HepG2 (cell line): Measurements from ENCODE around the gene VSNL1. TPM values are rescaled to one million over a fixed set of nuclear protein-coding genes. Genes with fewer than 3 reads are reported as not detected.
A peak's percentile ranks its signal among the peaks of the same experiment; 100 is the strongest.

Experiments used
- KDM4B ChIP-seq: sonication (generic); formaldehyde crosslinking; IDR thresholded peaks from 2 replicates; pipeline ENCODE4 v1.4.0; 2020; ENCODE audit warnings: missing genetic modification reagents
- ONECUT2 ChIP-seq: sonication (generic); formaldehyde crosslinking; IDR thresholded peaks from 2 replicates; pipeline ENCODE4 v1.4.0; 2020; ENCODE audit warnings: missing genetic modification reagents
- ZNF274 ChIP-seq: sonication (generic); formaldehyde crosslinking; IDR thresholded peaks from 2 replicates; pipeline ENCODE4 v1.5.1; 2020; ENCODE audit warnings: mild to moderate bottlenecking, missing genetic modification reagents
- polyA plus RNA-seq, 8 experiments: library from polyadenylated mRNA; depleted of rRNA in 3 of 8; stranded (reverse) in 7 of 8; unstranded in 1 of 8; fragments of >200 nt; fragmentation: Illumina TruSeq in 4 of 8; extraction: Trizol in 4 of 8; gene quantifications; 2 replicates each; pipeline versions ENCODE4 v1.2.1 to v1.2.3, GENCODE V29; 2011 to 2016; ENCODE audit warnings: low read depth in 4 of 8, missing spikeins in 1 of 8, mixed read lengths in 1 of 8; ENCODE audit not compliant: insufficient read depth in 1 of 8
- total RNA-seq, 5 experiments: library from RNA; depleted of rRNA; stranded (reverse); fragments of >200 nt; fragmentation: Illumina TruSeq; extraction: Trizol; gene quantifications; 2 replicates each; pipeline ENCODE4 v1.2.3, GENCODE V29; 2016; ENCODE audit warnings: low read depth in 1 of 5
- TF ChIP-seq, protein P1 (sequence below): IDR thresholded peaks from 2 replicates; pipeline ENCODE4 v1.6.1; 2016; ENCODE audit warnings: missing biosample characterization, missing genetic modification reagents, low read depth
- TF ChIP-seq, protein P2 (sequence below): IDR thresholded peaks from 2 replicates; pipeline ENCODE4 v1.4.0; 2020; ENCODE audit warnings: mild to moderate bottlenecking, missing genetic modification reagents
- TF ChIP-seq, protein P3 (sequence below): sonication (generic); formaldehyde crosslinking; IDR thresholded peaks from 2 replicates; pipeline ENCODE4 v1.5.1; 2020; ENCODE audit warnings: mild to moderate bottlenecking, missing genetic modification reagents, moderate library complexity

The VSNL1 gene
- total and polyA plus RNA-seq, 2 of the 13 experiments (the other 11 are each of a cell fraction or from before 2014, with no cell fraction given), result 63.2 to 95.9 TPM

DNA sequence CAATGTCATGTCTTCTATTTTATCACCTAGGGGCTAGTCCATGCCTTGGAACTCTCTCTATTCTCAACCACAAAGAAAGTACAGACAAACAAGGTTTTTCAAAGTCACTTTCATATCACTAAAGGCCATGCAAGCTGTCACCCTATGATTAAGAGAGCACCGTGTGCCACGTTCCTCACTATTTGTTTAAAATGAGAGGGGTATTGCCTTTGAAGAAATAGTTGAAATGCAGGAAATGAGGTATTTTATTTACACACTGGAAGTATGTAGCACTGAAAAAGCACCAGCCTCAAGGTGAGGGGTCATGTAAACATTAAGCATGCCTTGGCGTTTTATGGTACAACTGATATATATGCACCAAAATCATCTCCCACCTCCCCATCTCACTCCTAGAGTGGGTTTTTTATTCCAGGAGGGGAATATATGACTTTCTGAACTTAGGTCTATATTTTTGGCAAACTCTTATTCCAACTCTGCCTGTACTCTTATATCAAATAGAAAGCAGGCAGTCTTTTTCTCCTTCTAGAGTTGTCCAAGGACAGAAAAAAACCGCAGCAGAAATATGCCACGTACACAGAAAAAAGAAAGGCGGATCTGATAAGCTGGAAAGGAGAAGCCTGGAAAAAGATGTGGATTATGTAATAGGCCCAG is 53.5 kb downstream of the VSNL1 start (continued):
- TF ChIP-seq ONECUT2 (CRISPR knock-in tag) (no peak), ZNF274 (no peak), KDM4B (CRISPR knock-in tag) (peak; percentile 83; the same call in 1 of the 2 replicates)
- TF ChIP-seq, protein P1, sequence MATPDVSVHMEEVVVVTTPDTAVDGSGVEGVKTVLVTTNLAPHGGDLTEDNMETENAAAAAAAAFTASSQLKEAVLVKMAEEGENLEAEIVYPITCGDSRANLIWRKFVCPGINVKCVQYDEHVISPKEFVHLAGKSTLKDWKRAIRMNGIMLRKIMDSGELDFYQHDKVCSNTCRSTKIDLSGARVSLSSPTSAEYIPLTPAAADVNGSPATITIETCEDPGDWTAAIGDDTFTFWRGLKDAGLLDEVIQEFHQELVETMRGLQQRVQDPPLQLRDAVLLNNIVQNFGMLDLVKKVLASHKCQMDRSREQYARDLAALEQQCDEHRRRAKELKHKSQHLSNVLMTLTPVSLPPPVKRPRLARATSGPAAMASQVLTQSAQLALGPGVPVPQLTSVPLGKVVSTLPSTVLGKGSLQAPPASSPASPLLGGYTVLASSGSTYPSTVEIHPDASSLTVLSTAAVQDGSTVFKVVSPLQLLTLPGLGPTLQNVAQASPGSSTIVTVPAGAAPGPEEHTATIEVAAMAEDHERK (CRISPR knock-in tag), result 0 out of 2 replicates have a peak, but pooled peaks have one; percentile 35
- TF ChIP-seq, protein P2, sequence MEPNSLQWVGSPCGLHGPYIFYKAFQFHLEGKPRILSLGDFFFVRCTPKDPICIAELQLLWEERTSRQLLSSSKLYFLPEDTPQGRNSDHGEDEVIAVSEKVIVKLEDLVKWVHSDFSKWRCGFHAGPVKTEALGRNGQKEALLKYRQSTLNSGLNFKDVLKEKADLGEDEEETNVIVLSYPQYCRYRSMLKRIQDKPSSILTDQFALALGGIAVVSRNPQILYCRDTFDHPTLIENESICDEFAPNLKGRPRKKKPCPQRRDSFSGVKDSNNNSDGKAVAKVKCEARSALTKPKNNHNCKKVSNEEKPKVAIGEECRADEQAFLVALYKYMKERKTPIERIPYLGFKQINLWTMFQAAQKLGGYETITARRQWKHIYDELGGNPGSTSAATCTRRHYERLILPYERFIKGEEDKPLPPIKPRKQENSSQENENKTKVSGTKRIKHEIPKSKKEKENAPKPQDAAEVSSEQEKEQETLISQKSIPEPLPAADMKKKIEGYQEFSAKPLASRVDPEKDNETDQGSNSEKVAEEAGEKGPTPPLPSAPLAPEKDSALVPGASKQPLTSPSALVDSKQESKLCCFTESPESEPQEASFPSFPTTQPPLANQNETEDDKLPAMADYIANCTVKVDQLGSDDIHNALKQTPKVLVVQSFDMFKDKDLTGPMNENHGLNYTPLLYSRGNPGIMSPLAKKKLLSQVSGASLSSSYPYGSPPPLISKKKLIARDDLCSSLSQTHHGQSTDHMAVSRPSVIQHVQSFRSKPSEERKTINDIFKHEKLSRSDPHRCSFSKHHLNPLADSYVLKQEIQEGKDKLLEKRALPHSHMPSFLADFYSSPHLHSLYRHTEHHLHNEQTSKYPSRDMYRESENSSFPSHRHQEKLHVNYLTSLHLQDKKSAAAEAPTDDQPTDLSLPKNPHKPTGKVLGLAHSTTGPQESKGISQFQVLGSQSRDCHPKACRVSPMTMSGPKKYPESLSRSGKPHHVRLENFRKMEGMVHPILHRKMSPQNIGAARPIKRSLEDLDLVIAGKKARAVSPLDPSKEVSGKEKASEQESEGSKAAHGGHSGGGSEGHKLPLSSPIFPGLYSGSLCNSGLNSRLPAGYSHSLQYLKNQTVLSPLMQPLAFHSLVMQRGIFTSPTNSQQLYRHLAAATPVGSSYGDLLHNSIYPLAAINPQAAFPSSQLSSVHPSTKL (CRISPR knock-in tag), result peak; percentile 100
- TF ChIP-seq, protein P3, sequence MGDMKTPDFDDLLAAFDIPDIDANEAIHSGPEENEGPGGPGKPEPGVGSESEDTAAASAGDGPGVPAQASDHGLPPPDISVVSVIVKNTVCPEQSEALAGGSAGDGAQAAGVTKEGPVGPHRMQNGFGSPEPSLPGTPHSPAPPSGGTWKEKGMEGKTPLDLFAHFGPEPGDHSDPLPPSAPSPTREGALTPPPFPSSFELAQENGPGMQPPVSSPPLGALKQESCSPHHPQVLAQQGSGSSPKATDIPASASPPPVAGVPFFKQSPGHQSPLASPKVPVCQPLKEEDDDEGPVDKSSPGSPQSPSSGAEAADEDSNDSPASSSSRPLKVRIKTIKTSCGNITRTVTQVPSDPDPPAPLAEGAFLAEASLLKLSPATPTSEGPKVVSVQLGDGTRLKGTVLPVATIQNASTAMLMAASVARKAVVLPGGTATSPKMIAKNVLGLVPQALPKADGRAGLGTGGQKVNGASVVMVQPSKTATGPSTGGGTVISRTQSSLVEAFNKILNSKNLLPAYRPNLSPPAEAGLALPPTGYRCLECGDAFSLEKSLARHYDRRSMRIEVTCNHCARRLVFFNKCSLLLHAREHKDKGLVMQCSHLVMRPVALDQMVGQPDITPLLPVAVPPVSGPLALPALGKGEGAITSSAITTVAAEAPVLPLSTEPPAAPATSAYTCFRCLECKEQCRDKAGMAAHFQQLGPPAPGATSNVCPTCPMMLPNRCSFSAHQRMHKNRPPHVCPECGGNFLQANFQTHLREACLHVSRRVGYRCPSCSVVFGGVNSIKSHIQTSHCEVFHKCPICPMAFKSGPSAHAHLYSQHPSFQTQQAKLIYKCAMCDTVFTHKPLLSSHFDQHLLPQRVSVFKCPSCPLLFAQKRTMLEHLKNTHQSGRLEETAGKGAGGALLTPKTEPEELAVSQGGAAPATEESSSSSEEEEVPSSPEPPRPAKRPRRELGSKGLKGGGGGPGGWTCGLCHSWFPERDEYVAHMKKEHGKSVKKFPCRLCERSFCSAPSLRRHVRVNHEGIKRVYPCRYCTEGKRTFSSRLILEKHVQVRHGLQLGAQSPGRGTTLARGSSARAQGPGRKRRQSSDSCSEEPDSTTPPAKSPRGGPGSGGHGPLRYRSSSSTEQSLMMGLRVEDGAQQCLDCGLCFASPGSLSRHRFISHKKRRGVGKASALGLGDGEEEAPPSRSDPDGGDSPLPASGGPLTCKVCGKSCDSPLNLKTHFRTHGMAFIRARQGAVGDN (CRISPR knock-in tag), result no peak
